ENCODE data around the gene TLK2.
"Not testable (repeated sequence)": the region's sequence is repeated elsewhere in the genome, so short reads cannot be mapped to it uniquely, and the experiment has no call there.

DNA sequence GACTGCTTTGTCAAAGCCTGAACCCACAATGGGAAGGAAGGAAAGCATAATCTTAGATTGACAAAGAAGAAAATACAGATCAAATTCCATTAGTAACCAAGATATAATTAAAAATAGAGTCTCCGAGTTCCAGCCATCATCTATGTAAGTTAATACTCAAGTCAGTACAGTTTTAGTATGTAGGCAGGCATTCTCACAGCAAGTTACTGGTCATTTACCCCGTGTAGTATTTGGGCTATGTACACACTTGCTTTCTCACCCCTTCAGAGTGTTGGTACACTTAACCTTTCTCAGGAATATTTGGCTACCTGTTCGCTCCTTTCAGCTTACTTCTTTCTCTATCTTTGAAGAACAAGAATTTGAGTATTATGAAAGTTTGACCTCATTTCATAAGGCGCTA is 57.9 kb downstream of the TLK2 start:
- not testable (repeated sequence) for TF ChIP-seq POLR2AphosphoS5, POLR2A (IDR thresholded peaks at IDR 0.05)
- TF ChIP-seq, protein P1, sequence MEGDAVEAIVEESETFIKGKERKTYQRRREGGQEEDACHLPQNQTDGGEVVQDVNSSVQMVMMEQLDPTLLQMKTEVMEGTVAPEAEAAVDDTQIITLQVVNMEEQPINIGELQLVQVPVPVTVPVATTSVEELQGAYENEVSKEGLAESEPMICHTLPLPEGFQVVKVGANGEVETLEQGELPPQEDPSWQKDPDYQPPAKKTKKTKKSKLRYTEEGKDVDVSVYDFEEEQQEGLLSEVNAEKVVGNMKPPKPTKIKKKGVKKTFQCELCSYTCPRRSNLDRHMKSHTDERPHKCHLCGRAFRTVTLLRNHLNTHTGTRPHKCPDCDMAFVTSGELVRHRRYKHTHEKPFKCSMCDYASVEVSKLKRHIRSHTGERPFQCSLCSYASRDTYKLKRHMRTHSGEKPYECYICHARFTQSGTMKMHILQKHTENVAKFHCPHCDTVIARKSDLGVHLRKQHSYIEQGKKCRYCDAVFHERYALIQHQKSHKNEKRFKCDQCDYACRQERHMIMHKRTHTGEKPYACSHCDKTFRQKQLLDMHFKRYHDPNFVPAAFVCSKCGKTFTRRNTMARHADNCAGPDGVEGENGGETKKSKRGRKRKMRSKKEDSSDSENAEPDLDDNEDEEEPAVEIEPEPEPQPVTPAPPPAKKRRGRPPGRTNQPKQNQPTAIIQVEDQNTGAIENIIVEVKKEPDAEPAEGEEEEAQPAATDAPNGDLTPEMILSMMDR (IDR thresholded peaks at IDR 0.05), result not testable (repeated sequence)
